Esophagus squamous epithelium (tissue), 4 donors: ENCODE data around the gene FAM153A. TPM values are rescaled to one million over a fixed set of nuclear protein-coding genes. Genes with fewer than 3 reads are reported as not detected.

Experiments used
- total RNA-seq, 4 donors: library from RNA; depleted of rRNA; stranded (reverse); fragments of >200 nt; gene quantifications; one replicate each; pipeline ENCODE4 v1.1.0, GENCODE V29; 2016

FAM153A gene
- total RNA-seq, 4 donors from 2014 or later: 0.40 to 6.3 (median 0.57) TPM; not detected in 1

Other genes starting within 250 kb of the FAM153A start
- 10 to 100 TPM; 28.5 to 52.1 (median 41.9) TPM for gene FAM193B, start 228.3 kb downstream of the FAM153A start, total RNA-seq
- gene TMED9, start 190.7 kb downstream of the FAM153A start, total RNA-seq: 100 to 1,000 TPM in 3 of 4 donors, 10 to 100 TPM in 1; 96.5 to 141 (median 119) TPM
- gene B4GALT7, start 182.8 kb downstream of the FAM153A start, total RNA-seq: 10 to 100 TPM; 13.5 to 22.9 (median 15.8) TPM
- gene PROP1, start 213.3 kb upstream of the FAM153A start, total RNA-seq: not detected